ENCODE results near the gene NCAM1. TPM values are rescaled to one million over a fixed set of nuclear protein-coding genes. Genes with fewer than 3 reads are reported as not detected.

NCAM1 gene
- total and polyA plus RNA-seq, 2 experiments from 2014 or later = 0.76 to 1.6 TPM

DNA sequence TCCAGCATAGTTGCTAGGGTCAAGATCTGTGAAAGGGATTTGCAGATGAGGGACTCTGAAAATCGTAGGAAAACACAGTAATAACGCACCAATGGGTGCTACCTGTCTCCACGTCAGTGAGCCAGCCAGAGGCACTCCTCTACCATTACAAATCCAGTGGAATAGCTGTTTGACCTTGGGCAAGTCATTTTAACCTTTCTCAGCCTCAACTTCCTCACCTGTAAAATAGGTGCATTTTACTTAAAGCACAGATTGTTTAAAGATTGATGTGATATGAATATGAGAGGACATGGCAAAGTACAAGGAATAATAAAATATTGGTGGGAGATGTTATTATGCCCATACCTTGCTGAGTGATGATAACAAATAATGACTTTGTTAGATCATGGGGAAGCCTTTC is 205.1 kb downstream of the NCAM1 start:
- Mint-ChIP-seq H3K4me3 (no peak overlapping the region), H3K27me3 (ENCODE audit: insufficient read depth, low read depth, poor library complexity) (peaks cover 9% of the 10 kb centered on the region), H3K36me3 (ENCODE audit: low read depth) (no peaks in the 10 kb centered on the region), H3K27ac (no peak overlapping the region), H3K9me3 (no peaks in the 10 kb centered on the region), H3K4me1 (peaks cover 5% of the 10 kb centered on the region)
- ATAC-seq = no peak
- Histone ChIP-seq H3K27me3 (ENCODE audit: insufficient read depth) (no peaks in the 10 kb centered on the region), H3K79me2 (replicated peaks; ENCODE audit: insufficient read depth) (no peaks in the 10 kb centered on the region), H3K4me3 (no peak overlapping the region), H3K4me2 (no peak overlapping the region), H4K20me1 (replicated peaks; ENCODE audit: insufficient read depth) (no peaks in the 10 kb centered on the region), H3K27ac (ENCODE audit: low read depth) (no peak overlapping the region), H3K36me3 (ENCODE audit: insufficient read depth) (no peaks in the 10 kb centered on the region), H2AFZ (no peak overlapping the region), H3K9me2 (ENCODE audit: insufficient read depth) (no peaks in the 10 kb centered on the region), H3K4me1 (ENCODE audit: insufficient read depth) (no peaks in the 10 kb centered on the region), H3F3A (replicated peaks; ENCODE audit: low read depth) (no peaks in the 10 kb centered on the region)
- no peak for TF ChIP-seq STAT1 (IDR thresholded peaks at IDR 0.05; ENCODE audit: unreplicated experiment)
- TF ChIP-seq EZH2 (IDR thresholded peaks at IDR 0.05; ENCODE audit: low read depth, unreplicated experiment) = no peak
- no peak for DNase-seq (ENCODE audit: low spot score)

GRCh38 chr11:113167599-113167998 is 206.4 kb downstream of the NCAM1 start:
- no peaks in the 10 kb centered on the region for H3K27me3 ChIP-seq (ENCODE audit: insufficient read depth)
- no peaks in the 10 kb centered on the region for H3K36me3 ChIP-seq (ENCODE audit: insufficient read depth)
- TF ChIP-seq ETS1 (IDR thresholded peaks at IDR 0.05) (no peak), POLR2AphosphoS5 (IDR thresholded peaks at IDR 0.05; ENCODE audit: low read depth) (no peak), NANOG (IDR thresholded peaks at IDR 0.05; ENCODE audit: borderline replicate concordance) (no peak)
- TF ChIP-seq, protein P1, sequence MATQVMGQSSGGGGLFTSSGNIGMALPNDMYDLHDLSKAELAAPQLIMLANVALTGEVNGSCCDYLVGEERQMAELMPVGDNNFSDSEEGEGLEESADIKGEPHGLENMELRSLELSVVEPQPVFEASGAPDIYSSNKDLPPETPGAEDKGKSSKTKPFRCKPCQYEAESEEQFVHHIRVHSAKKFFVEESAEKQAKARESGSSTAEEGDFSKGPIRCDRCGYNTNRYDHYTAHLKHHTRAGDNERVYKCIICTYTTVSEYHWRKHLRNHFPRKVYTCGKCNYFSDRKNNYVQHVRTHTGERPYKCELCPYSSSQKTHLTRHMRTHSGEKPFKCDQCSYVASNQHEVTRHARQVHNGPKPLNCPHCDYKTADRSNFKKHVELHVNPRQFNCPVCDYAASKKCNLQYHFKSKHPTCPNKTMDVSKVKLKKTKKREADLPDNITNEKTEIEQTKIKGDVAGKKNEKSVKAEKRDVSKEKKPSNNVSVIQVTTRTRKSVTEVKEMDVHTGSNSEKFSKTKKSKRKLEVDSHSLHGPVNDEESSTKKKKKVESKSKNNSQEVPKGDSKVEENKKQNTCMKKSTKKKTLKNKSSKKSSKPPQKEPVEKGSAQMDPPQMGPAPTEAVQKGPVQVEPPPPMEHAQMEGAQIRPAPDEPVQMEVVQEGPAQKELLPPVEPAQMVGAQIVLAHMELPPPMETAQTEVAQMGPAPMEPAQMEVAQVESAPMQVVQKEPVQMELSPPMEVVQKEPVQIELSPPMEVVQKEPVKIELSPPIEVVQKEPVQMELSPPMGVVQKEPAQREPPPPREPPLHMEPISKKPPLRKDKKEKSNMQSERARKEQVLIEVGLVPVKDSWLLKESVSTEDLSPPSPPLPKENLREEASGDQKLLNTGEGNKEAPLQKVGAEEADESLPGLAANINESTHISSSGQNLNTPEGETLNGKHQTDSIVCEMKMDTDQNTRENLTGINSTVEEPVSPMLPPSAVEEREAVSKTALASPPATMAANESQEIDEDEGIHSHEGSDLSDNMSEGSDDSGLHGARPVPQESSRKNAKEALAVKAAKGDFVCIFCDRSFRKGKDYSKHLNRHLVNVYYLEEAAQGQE (IDR thresholded peaks at IDR 0.05; ENCODE audit: unreplicated experiment) = no peak
- H3F3A ChIP-seq (replicated peaks; ENCODE audit: low read depth) = no peaks in the 10 kb centered on the region
- no peak overlapping the region for H3K27ac ChIP-seq (ENCODE audit: low read depth)
- no peak overlapping the region for H2AFZ ChIP-seq
- Mint-ChIP-seq H3K27me3 (ENCODE audit: insufficient read depth, low read depth, poor library complexity) (peaks cover 9% of the 10 kb centered on the region), H3K9me3 (no peaks in the 10 kb centered on the region), H3K27ac (no peak overlapping the region), H3K4me3 (no peak overlapping the region), H3K36me3 (ENCODE audit: low read depth) (no peaks in the 10 kb centered on the region), H3K4me1 (peaks cover 7% of the 10 kb centered on the region)
- H4K20me1 ChIP-seq (replicated peaks; ENCODE audit: insufficient read depth) = no peaks in the 10 kb centered on the region
- no peak overlapping the region for H3K4me3 ChIP-seq
- no peak for ATAC-seq
- H3K9me2 ChIP-seq (ENCODE audit: insufficient read depth) = no peaks in the 10 kb centered on the region
- no peak for DNase-seq (ENCODE audit: low spot score)
- 0 out of 2 replicates have a peak, but pooled peaks cover 4% of the 10 kb centered on the region for H3K4me1 ChIP-seq (ENCODE audit: insufficient read depth)
- no peaks in the 10 kb centered on the region for H3K79me2 ChIP-seq (replicated peaks; ENCODE audit: insufficient read depth)
- no peak overlapping the region for H3K4me2 ChIP-seq
